GM08714 (cell line): ENCODE results near the gene OLA1.
"Not testable (repeated sequence)": the region's sequence is repeated elsewhere in the genome, so short reads cannot be mapped to it uniquely, and the experiment has no call there.

Source experiments
- H3K4me3 ChIP-seq: fragments of 200-500 bp; sonication (Bioruptor generic); 2 replicates; pipeline ENCODE4 v1.5.1; 2014; ENCODE audit warnings: mild to moderate bottlenecking, low read length, inconsistent platforms
- ZNF274 ChIP-seq: IDR thresholded peaks from 2 replicates; pipeline ENCODE4 v1.6.1; 2012; ENCODE audit warnings: mild to moderate bottlenecking, low read depth, low read length

The OLA1 gene

GRCh38 chr2:174248187-174248997 lies at the start of gene OLA1:
Gene OLA1, minus strand, starts transcription at chr2:174248532. Its CDS starts 1,717 bp downstream, at chr2:174246815.
- no peak for TF ChIP-seq ZNF274
- peak within 1 kb of the TSS; percentile 81 for H3K4me3 ChIP-seq

GRCh38 chr2:174292908-174293307 lies 44.6 kb upstream of the OLA1 start:
- TF ChIP-seq ZNF274 = no peak
- no peak overlapping the region for H3K4me3 ChIP-seq

GRCh38 chr2:174286172-174286571 lies 37.8 kb upstream of the OLA1 start:
- TF ChIP-seq ZNF274 = no peak
- no peak overlapping the region for H3K4me3 ChIP-seq

- no peak overlapping the region for H3K4me3 ChIP-seq
- TF ChIP-seq ZNF274 = no peak
Observed at GRCh38 chr2:174282441-174282840, 34.1 kb upstream of the OLA1 start.

GRCh38 chr2:174281736-174282135 lies 33.4 kb upstream of the OLA1 start:
- no peak for TF ChIP-seq ZNF274
- H3K4me3 ChIP-seq = no peak overlapping the region

- TF ChIP-seq ZNF274 = no peak
- H3K4me3 ChIP-seq = no peak overlapping the region
Observed at GRCh38 chr2:174280596-174280995, 32.3 kb upstream of the OLA1 start.

GRCh38 chr2:174270263-174270662 lies 21.9 kb upstream of the OLA1 start:
- H3K4me3 ChIP-seq = not testable (repeated sequence)

GRCh38 chr2:174266288-174266687 lies 18.0 kb upstream of the OLA1 start:
- no peak for TF ChIP-seq ZNF274
- no peak overlapping the region for H3K4me3 ChIP-seq

- no peak for TF ChIP-seq ZNF274
Observed at GRCh38 chr2:174263997-174264396, 15.7 kb upstream of the OLA1 start.

GRCh38 chr2:174259981-174260380 lies 11.6 kb upstream of the OLA1 start:
- no peak overlapping the region for H3K4me3 ChIP-seq
- TF ChIP-seq ZNF274 = no peak

More at GRCh38 chr2:174263997-174264396, 15.7 kb upstream of the OLA1 start:
- H3K4me3 ChIP-seq = no peak overlapping the region

- no peak for TF ChIP-seq ZNF274
- no peak overlapping the region for H3K4me3 ChIP-seq
Observed at GRCh38 chr2:174254267-174254666, 5.9 kb upstream of the OLA1 start.

GRCh38 chr2:174248998-174249592 lies 763 bp upstream of the OLA1 start:
- H3K4me3 ChIP-seq = peak overlapping the region; percentile 65
- no peak for TF ChIP-seq ZNF274

GRCh38 chr2:174247474-174248186 lies 702 bp downstream of the OLA1 start:
- no peak for TF ChIP-seq ZNF274
- H3K4me3 ChIP-seq = peak overlapping the region; percentile 81

GRCh38 chr2:174246944-174247381 lies 1.4 kb downstream of the OLA1 start:
- peak overlapping the region; percentile 81 for H3K4me3 ChIP-seq
- TF ChIP-seq ZNF274 = no peak

GRCh38 chr2:174245628-174246027 lies 2.7 kb downstream of the OLA1 start:
- not testable (repeated sequence) for H3K4me3 ChIP-seq
